Activated CD8-positive, alpha-beta memory T cell treated with anti-CD3 and anti-CD28 coated beads, Interleukin-2, amount 50 U/mL, for 48 hours (primary cell): ENCODE results near the gene BMPR1B.
"Not testable (repeated sequence)": the region's sequence is repeated elsewhere in the genome, so short reads cannot be mapped to it uniquely, and the experiment has no call there.

Experiments used
- DNase-seq: peaks from one replicate; pipeline ENCODE4 v3.0.0-alpha.2; 2020

The BMPR1B gene

DNA sequence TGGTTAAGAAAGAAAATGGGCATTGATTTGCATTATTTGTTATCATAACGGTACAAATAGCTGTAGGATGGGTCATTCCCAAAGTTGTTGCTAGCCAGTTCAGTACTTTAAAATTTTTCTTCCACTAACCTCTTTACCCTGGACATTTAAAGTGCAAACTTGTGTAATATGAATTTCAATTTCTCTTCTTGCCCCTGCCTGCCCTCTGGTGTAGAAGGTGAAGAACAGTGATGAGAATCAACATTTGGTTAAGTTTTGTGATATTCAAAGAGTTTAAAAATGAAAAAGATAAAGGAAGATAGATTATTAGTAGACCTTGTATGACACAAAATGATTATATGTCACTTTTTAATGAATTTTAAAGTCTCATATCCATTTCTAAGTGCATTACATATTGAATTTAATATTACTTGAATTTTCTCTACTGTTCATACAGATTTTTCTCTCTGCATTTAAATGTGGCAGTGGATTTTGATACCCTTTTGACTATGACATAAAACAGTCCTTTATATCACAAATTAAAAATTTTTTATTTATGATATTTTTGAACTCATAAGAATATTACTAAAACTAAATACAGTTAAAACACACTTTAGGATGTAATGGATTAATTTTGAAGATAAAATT is 337.7 kb downstream of the BMPR1B start:
- DNase-seq, result no peak

DNA sequence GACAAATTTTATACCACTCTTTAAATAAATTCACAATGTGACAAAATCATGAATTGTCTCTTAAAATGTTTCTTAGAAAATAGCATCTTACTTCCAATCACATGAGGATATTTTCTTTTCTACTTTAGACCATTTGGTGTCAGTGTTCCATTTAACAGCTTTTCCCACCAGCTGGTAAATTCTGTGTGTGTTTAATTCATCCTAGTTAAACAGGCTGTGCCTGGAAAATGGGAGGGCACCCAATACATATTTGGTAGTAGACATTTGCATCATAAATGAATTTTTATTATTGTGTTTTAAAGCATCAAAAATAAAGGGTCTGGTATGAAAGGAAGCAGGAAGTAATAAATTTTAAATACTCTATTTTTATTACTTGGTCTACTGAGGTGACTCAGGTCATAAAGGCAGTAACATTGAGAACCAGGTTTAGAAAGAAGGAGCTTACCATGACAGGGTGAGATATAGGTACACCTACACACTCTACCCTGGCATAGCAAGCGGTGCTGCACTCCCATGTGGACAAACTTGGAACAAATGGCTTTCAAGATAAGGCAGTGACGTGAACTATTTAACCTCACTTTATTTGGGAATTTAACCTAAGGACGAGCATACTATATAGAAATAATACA is 344.5 kb downstream of the BMPR1B start:
- no peak for DNase-seq

DNA sequence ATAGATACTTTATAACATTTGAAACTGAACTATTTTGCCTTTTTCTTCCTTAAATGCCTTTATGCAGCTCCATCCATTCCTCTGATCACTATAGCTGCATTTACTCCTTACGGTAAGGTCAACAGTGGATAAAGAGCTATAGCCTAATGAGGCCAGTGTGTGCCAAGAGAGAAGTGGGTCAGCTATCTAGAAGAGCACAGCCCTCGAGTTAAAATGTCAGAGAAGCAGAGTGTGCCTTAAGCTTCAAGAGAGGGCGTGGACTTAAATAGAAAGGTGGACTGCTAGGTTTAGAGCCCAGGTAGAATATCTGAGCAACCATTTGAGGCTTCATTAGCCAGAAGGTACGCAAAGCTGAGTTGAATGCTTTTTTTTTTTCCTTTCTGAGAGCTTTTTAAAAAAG is 347.4 kb downstream of the BMPR1B start:
- DNase-seq, result no peak

DNA sequence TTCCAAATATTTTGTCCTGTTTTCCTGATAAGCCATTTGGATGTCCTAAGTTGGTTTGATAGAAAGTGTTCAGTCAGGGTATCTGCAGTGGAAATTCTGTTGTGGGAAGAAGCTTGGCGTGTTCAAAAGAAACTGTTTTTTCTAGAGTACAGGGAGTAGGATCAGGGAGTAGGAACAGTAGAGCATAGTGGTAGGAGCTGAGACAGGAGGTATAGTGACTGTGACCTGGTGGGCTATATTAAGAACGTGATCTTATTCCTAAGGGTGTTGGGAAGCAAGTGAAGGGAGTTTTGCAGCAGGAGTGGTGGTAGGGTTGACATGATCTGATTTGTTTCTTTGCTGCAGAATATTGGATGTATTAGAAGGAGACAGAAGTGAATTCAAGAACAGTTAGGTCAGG is 348.2 kb downstream of the BMPR1B start:
- DNase-seq, result no peak

DNA sequence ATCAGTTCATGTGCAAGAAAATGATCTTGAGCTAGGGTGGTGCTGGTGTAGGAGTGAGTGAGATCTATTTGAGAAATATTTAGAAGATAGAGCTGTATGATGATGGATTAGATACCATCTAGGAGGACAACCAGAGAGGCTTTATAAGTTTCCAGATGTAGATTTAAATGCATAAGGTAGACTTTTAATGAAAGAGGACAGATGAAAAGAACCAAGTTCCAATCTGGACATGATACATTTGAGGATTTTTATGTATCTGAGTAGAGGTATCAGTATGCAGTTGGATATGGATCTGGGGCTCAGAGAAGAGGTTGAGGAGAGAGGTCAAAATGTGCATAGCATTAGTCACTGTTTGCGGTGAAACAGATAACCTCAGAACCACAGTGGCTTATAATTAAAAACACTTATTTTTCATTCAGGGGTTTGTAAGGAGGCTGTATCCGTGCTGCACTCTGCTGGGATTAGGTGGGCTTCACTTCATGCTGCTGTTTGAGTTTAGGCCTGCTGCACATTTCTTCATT is 348.7 kb downstream of the BMPR1B start:
- no peak for DNase-seq

DNA sequence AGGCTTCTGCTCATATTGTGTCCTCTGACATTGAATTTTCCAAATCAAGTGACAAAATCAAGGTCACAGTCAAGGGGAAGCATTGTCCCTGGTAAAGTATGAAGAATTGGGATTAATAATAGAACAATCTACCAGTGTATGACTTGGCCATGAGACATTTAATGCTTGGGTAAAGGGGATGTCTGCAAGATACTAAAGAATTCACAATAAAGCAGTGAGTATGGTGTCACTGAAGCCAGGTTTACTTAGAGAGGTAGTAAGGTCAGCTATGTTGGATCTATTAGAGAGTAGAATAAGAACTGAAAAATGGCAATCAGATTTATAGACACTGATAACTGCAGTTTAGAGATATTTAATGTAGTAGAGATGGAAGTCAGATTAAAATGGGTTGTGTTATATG is 349.2 kb downstream of the BMPR1B start:
- no peak for DNase-seq

DNA sequence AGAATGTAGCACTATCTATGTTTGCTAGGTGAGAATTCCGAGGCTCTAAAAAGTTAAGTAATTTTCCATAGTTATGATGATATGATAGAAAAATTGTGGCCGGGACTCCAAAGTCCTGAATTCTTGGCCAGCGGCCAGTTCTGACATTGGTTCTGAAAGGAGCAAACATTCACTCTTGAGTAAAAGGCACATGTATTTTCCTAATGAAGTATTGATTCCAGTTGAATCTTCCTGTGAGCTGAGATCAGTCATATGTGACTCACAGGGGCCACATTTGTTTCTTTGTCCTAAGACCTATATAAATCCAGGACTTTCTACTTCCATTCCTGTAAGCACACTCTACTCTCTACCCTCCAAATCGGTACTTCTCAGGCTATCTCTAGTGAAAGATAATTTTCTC is 349.9 kb downstream of the BMPR1B start:
- no peak for DNase-seq

DNA sequence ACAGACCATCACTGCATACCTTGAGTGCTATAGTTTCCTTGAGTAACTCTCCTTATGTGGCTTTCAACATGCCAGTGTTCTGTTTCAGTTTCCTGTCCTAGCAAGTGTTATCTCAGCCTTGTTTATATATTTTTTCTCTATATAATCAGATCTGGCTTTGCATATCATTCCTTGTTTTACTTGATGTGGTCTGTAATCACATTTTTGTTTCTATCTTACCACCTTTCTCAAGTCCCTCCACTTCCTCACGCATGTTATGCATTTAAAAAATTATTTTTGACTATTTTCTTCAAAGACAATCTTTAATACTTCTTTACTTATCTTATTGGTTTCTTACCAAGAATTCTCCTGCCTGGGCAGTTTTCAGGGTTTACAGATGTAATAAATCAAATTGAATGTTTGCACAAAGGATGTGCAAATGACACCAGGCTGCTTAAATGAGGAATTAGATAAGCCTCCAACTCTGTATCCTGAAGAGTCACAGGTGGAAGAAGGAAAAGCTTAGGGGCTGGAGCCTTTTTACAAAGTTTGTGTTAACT is 351.2 kb downstream of the BMPR1B start:
- DNase-seq, result no peak

DNA sequence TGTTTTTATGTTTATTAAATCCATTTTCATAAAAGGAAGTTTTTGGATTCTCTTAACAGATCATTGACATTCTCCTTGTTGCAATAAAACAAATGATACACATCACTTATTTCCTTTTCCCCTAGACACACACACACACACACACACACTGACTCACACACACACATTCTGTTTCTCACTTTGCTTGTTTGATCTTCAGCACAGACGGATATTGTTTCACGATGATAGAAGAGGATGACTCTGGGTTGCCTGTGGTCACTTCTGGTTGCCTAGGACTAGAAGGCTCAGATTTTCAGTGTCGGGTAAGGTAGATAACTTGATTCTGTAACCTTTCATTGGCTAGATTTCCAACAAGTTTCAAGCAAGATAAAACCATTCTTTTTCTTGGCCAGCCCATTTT is 356.8 kb downstream of the BMPR1B start:
- no peak for DNase-seq

DNA sequence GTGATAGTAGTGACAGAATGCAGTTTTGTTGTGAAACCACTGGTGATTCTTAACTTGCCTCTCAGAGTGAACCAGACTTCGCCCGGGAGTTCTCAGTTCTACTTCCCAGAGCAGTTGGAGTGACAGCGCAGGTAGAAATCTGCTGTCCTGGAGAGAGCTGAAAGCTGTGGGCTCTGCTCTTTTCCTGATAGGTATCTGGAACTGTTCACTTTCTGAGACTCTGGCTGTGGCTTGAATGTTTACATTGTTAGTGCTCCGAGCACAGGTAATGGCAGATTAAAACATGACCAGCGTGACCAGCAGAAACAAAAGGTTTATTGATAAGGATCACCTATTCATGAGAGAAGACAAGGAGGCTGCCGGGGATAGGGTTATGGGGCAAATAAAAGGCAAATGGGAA is 360.7 kb downstream of the BMPR1B start:
- no peak for DNase-seq

DNA sequence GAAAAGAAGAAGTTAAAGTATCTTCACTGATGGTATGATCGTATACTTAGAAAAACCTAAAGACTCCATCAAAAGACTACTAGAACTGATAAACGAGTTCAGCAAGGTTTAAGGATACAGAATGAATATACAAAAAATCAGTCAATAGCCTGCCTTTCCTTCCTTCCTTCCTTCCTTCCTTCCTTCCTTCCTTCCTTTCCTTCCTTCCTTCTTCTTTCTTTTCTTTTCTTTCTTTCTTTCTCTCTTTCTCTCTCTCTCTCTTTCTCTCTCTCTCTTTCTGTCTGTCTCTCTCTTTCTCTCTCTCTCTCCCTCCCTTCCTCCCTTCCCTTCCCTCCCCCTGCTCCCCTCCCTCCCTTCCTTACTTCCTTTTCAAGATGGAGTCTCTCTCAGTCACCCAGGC is 362.7 kb downstream of the BMPR1B start:
- no peak for DNase-seq

DNA sequence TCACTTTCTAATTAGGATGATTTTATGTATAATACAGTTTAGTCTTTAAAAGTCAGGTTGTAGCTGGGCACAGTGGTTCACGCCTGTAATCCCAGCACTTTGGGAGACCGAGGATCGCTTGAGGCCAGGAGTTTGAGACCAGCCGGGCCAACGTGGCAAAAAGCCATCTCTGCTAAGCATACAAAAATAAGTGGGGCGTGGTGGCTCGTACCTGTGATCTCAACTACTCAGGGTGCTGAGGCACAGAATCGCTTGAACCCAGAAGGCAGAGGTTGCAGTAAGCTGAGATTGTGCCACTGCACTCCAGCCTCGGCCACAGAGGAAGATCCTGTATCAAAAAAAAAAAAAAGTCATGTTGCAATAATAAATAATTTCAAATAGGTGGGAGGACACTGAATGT is 364.2 kb downstream of the BMPR1B start:
- no peak for DNase-seq

DNA sequence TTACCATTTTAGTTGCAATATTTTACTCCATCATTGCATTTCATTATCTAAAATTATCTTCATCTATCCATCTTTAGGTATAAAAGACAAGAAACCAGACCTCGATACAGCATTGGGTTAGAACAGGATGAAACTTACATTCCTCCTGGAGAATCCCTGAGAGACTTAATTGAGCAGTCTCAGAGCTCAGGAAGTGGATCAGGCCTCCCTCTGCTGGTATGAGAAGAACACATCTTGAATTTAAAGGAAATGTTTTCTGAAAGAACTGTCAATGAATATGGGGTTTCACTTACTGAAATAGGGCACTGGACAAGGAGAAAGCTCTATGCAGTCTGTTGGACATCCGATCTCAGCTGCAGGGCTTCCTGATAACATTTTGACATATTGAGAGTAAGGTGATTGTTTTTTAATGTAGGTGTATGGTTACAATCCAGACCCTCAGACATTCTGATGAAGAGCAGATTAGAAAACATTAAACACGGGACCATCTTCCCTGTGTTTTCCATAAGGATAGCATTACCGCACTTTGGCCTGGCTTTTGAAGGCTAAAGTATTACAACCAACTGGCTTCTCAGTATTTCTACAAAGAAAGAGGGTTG is 367.2 kb downstream of the BMPR1B start:
- no peak for DNase-seq

DNA sequence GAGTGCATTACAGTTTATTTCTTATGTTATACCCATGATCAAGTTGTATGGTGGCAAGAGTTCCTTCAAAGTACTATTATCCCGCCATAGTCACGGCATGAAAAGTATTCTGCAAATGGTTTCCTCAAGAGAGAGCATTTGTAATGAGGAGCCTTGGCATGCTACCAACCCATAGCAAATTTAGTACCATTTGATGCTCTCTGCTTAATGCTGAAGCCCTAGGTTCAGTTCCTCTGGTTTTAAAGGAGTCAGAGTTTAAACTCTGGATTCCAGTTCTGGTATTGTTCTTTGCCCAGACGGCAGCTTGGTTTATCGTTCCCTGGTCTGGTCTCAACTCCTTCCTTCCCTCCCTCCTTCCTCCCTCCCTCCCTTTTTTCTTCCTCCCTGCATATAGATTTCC is 371.3 kb downstream of the BMPR1B start:
- no peak for DNase-seq

DNA sequence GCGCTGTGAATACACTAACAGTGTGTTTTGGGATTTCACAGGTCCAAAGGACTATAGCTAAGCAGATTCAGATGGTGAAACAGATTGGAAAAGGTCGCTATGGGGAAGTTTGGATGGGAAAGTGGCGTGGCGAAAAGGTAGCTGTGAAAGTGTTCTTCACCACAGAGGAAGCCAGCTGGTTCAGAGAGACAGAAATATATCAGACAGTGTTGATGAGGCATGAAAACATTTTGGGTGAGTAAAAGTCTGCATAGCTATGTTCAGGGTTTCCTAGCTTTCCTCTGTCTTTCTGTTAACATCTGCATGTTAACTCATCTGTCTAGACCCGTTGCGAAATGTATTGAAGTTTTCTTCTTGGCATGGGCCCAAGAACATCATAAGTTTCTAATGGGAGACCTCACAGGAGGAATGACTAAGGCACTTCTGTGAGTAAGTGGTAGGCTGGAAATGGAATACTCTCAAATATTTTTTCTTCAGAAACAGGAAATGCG is 372.1 kb downstream of the BMPR1B start:
- DNase-seq, result no peak

DNA sequence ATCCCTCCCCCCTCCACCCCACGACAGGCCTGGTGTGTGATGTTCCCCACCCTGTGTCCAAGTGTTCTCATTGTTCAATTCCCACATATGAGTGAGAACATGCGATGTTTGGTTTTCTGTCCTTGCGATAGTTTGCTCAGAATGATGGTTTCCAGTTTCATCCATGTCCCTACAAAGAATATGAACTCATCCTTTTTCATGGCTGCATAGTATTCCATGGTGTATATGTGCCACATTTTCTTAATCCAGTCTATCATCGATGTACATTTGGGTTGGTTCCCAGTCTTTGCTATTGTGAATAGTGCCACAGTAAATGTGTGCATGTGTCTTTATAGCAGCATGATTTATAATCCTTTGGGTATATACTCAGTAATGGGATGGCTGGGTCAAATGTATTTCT is 376.3 kb downstream of the BMPR1B start:
- not testable (repeated sequence) for DNase-seq

DNA sequence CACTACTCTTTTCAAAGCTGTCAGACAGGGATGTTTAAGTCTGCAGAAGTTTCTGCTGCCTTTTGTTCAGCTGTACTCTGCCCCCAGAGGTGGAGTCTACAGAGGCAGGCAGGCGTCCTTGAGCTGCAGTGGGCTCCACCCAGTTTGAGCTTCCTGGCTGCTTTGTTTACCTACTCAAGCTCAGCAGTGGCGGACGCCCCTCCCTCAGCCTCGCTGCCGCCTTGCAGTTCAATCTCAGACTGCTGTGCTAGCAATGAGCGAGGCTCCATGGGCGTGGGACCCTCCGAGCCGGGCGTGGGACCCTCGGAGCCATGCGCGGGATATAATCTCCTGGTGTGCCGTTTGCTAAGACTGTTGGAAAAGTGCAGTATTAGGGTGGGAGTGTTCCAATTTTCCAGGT is 381.7 kb downstream of the BMPR1B start:
- DNase-seq, result not testable (repeated sequence)

DNA sequence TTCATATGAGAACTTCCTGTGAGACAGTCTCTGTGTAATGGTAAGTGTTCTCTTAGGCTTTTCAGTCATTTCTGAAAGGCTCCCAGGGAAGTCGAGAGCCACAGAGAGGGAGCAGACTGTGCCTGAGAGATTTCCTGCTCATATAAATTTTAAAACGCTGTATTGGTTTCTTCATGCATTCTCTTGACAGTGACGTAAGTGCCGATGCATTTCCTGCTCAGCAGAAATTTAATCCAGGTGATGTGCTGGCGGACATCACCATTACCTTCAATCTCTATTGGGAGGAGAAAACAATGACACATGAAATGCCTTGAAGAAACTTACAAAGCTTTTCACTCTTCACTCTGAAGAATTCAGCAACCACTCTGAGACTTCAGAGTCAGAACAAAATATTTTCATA is 383.6 kb downstream of the BMPR1B start:
- no peak for DNase-seq

DNA sequence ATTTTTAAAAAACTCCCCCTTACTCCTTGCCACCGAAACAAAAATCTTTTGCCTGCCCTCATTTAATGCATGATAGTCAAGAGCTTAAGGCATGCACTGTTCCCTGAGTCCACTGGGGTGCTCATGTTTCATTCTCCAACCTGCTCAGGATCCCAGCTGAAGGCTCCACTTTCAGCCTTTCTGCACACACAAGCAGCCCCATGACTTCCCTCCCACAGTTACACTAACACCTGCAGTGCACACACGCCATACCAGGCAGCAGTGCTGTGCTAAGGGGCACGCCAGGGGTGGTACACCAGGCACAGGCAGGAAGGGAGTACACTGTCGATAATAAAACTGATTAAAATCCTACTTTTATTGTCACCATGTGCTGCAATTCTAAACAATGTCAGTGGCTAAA is 385.2 kb downstream of the BMPR1B start:
- DNase-seq, result no peak

DNA sequence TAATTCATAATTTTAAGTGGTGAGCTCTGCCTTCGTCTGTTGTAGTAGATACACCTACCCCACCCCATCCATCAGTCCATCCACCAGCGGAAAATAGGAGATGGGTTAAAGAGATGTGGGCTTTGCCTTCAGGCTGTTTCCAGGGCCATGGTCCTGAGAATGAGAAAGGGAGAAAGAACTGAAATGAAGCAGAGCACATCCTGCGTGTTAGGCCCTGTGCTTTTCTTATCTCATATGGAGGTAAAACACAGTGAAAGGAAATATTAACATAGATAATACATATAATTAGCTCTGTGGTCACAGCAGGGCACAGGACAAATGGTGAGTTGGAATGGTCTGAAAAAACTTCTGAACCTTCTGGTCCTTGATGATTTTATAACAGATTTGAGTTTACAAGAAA is 393.5 kb downstream of the BMPR1B start:
- DNase-seq, result no peak

DNA sequence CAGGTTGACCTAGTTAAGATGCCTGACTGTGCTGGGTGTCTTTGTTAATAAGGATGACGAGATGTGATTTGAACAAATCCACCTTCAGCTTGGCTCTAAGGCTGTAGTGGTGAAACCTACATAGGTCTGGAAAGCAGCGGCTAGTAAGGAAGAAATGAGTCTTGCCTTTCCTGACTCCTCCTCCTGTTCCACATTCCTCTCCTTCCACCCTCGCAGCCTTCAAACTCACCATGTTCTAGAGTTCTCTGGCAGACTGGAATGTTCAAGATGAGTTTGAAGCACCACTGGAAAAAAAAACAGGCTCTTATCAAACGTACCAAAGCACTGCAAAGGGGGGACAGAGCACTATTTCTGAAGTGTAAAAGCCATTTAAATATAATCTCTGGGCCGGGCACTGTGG is 395.4 kb downstream of the BMPR1B start:
- DNase-seq, result no peak

DNA sequence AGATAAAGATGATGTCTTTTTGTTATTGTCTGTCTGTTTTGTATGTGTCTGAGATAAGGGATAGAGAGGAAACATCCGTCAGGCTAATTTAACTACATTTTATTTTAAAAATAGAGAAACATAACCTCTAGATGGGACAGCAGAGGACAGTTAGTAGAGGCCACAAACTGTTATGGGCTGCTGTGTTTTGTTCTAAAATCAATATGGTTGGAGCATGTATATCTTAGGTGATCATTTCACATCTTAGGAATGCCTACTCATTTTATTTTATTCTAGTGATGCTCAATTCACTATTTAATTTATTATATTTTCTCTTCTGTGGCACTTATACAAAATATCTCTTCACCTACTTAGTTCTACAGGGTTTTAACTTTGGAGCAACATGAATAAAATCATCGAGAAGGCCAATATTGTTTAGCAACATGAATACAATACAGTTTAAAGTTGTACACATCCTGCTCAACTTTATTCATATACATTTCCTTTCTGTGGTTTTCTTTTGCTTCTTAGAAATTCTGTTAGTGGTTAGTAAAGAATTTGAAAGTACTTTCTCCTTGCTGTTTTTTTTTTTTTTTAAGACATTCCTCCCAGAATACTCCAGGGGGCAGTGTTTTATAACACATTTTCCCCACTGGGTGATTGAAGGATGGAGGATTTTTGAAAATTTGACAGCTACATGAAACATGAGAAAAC is 398.1 kb downstream of the BMPR1B start:
- DNase-seq, result no peak

DNA sequence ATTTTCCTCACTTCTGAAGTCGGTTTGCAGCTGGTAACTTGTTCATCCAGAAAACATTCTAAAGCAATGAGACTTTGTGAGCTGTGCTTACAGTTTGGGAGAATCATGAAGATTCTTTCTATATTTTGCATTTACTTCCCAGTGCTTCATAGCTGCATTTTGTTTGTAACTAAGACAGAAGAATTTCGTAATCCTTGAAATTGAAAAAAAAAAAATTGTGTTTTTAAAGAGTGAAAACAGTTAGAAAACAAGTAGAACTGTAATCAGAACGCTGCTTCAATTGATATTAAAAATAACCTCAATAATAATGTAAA is 398.7 kb downstream of the BMPR1B start:
- no peak for DNase-seq

DNA sequence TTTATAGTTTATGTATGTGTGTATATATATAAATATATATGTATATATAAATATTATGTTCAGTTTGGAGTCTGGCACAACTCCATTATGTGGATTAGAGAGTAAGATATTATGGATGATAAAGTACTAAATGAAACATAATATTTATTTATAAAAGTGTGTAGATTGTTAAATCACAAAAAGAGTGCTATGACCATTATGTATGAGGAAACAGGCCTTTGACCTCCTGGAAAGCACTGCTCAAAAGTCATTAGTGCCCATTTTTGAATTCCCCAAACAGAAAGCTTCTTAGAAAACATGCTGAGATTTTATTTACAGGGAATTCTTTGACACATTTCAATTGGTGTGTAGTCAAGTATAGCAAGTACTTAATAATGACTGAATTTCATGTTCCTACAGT is 399.8 kb downstream of the BMPR1B start:
- DNase-seq, result no peak
